Bronchus fibroblast of lung (primary cell): ENCODE measurements around the gene SLC40A1. TPM values are rescaled to one million over a fixed set of nuclear protein-coding genes. Genes with fewer than 3 reads are reported as not detected.

Experiments
- total RNA-seq: library from RNA; depleted of rRNA; stranded (reverse); fragments of >200 nt; gene quantifications from 2 replicates; pipeline ENCODE4 v1.2.3, GENCODE V29; 2015

Gene SLC40A1
- total RNA-seq, result 1.7 and 2.1 TPM in 2 replicates

DNA sequence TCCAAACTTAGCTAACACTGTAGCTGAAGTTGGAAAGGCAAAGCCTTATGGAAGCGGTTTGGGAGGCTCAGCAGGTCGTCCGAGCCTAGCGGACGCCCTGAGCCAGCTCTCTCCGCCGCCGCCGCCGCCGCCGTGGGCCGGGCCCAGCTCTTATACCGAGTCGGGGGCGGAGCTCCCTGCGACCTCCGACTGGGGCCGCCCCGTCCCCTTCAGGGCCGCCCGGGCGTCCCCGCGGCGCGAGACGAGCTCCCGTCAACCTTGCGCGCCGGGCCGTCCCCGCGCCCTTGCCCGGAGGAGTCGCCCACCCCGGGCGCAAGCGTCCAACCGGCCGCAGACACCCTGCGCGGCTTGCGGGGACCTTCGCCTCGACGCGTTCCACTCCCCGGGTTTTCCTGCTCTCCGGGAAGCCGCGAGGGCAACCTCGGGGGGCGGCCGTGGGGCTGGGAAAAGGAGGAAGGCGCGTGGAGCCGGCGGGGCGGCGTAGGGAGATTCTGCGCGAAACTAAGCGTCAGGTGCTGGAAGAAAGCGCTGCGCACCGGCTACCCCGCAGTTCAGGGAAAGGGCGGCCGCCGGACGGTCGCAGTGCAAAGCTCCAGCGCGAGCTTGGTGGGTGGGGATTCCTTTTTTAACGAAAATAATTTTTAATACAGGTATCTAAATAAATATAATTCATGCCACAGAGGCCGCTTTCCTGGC, at the start of gene SLC40A1:
Gene SLC40A1, minus strand, starts transcription at position 129 of the 696 bp plus-strand sequence. CDS start 326 bp downstream, outside the sequence.

Other genes starting within 250 kb of the SLC40A1 start
- gene WDR75, start 139.3 kb downstream of the SLC40A1 start, total RNA-seq, result 34.2 and 39.0 TPM in 2 replicates
- gene ASNSD1, start 80.7 kb upstream of the SLC40A1 start, total RNA-seq, result 31.4 and 40.9 TPM in 2 replicates
- gene ANKAR, start 93.9 kb upstream of the SLC40A1 start, total RNA-seq, result 0.67 and 1.3 TPM in 2 replicates
- gene OSGEPL1, start 182.0 kb upstream of the SLC40A1 start, total RNA-seq, result 10.0 and 12.4 TPM in 2 replicates
- gene ORMDL1, start 203.6 kb upstream of the SLC40A1 start, total RNA-seq, result 36.3 and 40.9 TPM in 2 replicates
- 11.6 and 16.0 TPM in 2 replicates for gene PMS1, start 203.7 kb upstream of the SLC40A1 start, total RNA-seq